GM19193 (cell line): ENCODE measurements around the gene MYO7B.

Experiments
- POLR2A ChIP-seq: IDR thresholded peaks from 4 replicates; pipeline ENCODE4 v1.6.1; 2011; ENCODE audit not compliant: insufficient read depth, insufficient read length; ENCODE audit errors: extremely low read depth

MYO7B gene

DNA sequence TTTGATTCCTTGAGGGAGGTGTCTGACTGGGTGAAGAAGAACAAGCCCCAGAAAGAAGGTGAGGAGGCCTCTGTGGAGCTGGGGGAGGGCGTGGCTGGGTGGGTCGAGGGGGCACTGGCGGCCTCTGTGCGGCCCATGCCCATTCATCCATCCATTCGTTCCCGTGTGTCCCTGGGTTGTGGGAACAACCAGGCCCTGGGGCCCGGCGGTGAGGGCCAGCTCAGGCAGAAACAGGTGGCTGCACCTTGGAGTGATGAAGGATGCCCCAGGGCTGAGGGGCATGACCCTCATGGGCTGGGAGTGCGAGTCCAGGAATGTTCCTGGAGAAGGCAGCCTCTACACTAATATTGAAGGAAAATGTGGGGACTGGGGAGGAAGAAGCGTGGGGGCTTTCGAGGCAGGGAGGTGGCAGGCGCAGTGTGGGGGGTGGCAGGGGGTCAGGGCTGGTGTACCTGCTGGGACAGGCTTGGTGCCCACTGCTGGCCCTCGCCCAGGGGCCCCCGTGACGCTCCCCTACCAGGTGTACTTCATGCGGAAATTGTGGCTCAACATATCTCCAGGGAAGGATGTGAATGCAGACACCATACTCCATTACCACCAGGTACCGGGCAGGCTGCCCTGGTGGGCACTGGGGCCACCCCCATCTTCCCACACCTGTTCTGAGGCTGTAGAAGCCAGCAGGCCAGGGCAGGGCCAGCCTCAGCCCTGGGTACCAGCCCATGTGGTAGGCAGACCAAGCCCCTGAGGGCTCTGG is 99.3 kb downstream of the MYO7B start:
- no peak for TF ChIP-seq POLR2A

DNA sequence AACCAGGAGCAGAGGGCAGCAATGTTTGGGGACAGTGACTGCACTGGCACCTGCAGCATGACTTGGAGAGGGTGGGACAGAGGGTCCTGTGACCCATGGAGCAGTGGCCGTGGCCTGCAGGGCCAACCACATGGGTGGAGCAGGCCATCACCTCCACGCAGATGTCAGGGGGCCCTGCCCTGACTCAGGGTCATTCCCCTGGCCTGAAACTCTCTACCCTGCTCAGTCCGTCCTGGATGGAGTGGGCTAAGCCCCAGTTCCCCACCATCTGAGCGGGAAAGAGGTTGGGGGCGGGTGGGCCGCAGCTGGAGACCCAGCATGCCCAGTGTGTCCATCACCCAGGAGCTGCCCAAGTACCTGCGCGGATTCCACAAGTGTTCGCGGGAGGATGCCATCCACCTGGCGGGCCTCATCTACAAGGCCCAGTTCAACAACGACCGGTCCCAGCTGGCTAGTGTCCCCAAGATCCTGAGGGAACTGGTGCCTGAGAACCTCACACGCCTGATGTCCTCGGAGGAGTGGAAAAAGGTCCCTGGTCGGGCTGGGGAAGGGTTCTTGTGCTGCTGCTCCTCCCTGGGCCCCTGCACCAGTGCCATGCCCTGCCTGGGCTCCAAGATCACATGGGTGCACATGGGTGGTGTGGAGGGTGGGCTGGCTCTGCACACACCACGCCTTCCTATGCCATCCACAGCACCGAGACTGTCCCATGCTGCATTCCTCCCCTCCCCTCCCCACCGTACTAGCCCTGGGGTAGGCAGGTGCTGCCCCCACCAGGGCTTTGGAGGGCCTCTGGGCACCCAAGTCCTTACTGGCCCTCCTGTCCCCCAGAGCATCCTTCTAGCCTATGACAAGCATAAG is 100.1 kb downstream of the MYO7B start:
- TF ChIP-seq POLR2A: no peak

DNA sequence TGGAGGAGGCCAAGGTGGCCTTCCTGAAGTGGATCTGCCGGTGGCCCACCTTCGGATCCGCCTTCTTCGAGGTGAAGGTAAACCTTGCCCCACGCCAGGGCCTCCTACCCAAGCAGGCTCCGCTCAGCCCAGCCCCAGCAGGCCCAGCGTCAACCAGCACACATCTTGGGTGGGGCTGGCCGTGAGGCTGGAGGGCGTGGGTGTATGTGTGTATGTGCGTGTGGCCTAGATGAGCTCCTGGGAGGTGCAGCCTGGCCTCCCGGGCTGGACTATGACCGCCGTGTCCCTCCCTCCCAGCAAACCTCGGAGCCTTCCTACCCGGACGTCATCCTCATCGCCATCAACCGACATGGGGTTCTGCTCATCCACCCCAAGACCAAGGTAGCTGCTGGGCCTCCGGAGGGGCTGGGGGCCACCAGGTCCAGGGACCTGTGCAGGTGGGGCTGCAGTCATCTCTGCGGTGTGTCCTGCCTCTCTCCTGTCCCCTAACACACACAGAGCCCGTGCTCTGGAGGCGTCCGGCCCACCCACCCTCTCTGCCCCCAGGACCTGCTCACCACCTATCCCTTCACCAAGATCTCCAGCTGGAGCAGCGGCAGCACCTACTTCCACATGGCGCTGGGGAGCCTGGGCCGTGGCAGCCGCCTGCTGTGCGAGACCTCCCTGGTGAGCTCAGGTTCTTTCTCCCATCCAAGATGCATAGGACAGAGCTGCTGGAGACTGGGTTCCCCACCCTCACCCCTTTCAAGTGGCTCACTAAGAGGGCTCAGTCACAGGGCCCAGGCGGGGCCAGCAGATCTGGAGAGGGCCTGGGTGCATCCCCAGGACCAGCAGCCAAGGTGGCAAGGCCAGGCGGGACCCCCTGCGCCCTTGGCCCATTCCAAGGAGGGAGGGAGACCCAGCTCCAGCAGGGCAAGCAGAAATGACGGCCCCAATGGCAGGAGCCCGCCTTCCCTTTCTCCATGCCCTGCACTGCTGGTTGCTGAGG is 101.1 kb downstream of the MYO7B start:
- TF ChIP-seq POLR2A: no peak

DNA sequence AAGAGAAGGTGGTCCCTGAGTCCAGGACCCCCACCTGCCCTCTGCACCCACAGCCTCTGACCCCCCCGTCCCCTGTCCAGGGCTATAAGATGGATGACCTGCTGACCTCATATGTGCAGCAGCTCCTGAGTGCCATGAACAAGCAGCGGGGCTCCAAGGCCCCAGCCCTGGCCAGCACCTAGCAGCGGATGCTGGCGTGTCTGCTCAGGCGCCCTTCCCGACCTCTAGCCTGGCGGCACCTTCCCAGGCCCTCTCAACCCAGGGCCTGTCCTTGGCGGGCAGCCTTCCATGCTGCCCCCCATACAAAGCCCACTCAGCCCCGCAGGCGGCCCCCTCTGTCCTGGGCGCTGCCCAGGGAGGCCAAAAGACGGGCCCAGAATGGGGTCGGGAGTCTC is 101.8 kb downstream of the MYO7B start:
- no peak for TF ChIP-seq POLR2A

DNA sequence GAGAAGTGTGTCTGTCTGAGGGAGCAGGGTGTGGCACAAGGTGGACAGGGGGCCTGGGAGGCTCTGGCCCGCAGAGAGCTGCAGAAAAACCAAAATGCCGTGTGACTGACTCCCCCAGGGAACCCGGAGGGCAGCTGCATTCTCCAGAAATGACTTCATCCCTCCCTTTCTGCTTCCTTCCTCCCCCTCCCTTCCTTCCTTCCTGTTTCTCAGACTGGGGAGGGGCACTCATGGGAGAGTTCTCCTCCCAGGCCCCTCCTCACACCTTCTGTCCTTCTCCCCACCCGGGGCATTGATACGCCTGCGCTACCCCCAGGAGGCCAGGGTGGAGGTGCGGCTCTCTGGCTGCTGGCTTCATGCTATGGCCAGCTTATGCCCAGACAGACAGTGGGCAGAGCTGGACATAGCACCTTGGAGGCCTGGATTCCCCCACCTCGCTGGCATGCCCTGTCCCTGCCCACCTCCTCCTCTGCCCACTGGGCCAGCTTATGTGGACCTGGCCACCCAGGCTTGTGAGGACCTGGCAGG is 102.3 kb downstream of the MYO7B start:
- TF ChIP-seq POLR2A: no peak

DNA sequence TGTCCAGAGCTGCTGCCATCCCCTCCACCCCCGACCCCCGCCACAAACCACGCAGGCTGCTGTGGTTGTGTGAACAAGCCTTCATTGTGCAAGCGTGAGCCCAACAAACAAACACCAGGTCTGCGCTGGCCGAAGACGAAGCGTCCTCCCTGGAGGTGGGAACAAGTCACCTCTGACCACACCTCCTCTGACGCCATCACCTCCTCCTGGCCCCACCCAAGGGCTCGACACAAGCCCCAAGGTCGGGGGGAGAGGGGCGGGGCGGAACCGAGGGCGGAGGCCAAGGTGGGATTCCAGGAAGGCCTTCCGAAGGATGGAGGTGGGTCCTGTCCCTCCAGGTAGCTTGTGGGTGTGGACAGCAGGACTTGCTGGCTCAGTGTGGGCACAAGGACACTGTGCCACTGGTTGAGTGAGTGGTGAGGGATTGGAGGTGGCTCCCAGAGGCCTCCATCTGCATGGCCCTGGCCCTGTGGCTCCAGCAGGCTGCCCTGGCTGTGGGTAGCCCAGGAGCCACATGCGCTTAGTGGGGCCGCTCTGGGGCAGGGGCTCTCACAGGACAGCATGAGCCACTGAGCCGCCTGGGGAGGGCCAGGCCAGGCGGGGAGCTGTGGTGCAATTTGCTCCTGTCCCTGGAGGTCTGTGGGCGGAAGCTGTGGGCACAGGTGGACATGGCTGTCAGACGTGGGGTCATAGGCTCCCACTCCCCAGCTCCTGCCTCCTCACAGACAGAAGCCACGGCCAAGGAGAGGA is 103.1 kb downstream of the MYO7B start:
- TF ChIP-seq POLR2A: no peak

DNA sequence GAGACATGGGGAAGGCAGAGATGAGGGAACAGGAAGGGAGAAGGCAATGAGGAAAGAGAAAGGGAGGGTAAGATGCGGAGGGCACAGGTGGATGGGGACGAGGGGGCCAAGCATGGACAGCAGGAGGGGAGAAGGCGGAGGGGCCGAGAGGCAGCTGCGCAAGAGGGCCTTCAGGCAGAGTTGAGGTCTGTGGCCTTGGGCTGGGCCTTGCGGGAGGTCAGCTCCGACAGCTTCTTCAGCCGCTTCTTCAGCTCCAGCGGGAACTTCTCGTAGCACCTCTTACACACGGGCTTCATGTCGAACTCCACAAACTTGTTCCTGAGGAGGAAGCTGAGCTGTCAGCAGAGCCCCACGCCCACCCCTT is 103.6 kb downstream of the MYO7B start:
- TF ChIP-seq POLR2A: no peak

DNA sequence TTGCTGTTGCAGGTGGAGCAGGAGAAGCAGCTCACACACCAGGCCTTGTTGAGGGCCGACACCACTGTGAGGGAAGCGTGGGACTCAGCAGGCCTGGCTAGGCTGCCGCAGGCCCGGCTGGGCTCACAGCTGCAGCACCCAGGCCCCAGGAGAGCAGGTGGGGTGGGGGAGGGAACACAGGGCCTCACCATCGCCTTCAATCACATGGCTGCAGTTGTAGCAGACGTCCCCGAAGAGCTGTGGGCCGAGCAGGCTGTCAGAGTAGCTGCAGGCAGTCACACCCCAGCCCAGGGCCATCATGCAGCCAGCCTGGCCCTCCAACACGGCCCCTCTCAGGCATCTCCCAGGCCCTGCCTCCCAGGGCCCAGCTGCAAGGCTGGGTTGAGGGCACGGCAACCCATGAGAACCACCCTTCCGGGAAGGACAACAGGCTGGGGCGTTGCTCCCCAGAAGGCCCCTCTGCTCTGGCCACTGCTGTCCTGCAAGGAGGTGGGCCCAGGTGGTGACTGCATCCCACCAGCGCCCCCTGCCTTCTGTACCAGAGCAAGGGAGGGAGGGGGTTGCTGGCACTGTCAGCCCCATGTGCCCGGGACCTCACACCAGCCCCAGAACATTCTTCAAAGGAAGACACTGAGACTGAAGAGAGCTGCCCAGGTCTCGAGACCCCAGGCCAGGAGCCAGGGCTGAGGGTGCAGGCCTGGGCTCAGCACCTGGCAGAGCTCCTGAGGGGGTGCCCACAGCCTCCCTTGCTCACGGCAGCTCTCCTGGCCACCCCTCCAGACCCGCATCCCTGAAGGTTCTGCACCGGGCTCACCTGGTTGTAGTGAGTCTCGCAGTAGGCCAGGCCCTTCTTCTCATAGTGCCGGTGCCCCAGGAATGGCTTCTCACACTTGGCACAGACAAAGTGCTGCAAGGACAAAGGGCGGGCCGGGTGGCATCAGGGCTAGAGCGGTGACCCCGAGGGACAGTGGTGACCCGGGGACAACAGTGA is 104.9 kb downstream of the MYO7B start:
- TF ChIP-seq POLR2A: no peak

DNA sequence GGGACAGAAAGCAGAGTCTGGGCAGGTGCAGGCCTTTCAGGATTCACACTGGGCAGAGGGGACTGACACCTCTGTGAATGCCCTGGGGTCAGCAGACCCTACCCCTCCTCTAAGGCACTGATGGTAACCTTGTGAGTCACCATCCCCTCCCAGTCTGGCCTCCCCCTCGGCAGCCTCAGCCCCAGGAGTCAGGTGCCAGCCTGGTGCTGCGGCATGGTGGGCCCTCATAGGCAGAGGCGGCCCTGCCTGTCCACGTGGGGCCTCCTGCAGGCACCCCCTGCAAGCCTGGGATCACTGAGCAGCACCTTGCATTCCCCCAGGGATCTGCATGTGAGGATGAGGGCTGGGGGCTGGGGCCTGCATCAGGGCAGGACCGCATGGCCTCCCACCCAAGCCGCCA is 105.7 kb downstream of the MYO7B start:
- no peak for TF ChIP-seq POLR2A

DNA sequence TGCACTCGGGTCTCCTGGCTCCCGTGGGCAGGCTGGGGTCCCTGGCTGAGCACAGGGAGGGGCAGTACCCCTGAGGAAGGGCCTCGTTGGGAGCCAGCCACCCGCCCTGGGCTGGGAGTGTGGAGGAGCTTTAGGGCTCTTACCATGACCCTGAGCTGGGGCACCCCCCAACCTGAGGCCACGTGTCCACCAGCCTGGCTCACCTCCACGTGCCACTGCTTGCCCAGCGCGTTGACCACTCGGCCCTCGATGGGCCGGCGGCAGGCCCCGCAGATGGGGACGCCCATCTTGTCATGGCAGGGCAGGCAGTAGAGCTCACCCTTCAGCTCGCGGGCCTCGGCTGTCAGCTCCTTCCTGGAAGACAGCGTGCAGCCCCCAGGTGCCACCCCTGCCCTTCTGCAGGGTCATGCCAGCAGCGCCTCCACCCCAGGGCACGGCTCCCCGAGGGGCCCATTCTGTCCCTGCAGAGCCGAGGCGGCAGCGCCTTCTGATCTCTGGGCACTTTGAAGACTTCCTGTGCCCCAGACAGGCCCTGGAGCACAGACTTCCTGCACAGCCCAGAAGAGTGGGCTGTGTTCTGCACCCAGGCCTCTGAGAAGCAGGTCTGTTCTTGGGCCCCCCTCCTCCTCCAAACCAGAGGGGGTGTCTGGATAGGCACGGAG is 106.5 kb downstream of the MYO7B start:
- no peak for TF ChIP-seq POLR2A

DNA sequence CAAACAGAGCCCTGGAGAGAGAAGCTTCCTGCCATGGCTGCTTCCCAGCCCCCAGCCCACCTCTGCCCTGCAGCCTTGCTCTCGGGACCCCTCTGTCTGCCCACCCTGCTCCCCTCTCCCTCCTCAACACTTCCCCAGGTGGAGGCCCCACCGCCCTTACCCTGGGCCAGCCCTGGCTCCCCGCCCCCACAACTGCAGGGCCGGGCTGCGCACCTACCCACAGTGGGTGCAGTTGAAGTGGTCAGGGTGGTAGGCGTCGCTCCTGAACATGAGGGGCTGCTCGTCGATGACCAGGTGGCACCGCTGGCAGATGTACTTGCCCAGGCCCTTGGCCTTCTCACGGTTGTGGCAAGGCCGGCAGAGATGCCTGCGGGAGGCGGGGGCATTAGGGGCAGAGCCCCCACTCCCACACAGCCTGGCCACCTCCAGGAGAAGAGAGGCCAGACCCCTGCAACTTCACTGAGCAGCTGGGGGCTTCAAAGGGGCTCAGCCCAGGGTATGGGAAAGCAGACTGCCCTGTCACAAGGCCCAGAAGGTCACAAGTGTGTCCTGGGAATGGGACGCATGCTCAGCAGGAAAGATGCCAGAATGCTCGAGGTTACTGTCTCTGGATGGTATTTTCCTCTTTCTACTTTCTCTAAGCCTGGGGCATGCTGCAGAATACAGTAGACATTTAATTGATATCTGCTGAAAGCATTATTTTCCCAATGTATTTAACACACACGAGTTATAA is 107.4 kb downstream of the MYO7B start:
- TF ChIP-seq POLR2A: no peak

DNA sequence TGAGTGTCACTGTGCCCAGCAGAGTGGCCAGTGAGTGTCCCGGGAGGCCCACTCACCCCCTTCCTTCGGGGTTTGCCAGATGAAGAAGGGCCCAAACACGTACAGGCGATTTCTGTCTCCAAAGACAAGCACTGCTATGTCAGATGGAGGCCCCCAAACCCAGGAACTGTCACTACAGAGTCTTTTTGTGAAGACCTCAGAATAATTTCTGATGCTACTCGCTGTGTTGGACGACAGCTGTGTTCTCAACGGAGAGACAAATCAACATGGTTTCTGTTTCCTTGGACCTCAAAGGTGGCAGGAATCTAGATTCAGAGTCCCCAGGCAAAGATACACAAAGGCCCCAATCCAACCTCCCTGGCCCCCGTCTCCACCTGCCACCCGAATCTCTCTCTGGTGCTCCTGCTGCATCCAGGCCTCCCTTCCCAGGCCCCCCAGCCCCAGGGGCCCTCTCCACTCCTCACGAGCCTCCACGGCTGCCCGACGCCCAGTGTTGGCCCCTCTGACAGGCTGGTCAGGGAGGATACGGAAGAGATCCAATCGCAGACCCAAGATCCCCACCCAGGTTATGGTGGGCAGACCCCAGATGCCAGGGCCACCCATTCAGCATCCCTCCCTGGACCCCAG is 108.1 kb downstream of the MYO7B start:
- TF ChIP-seq POLR2A: no peak
